ENCODE results near the gene WNT4.

DNA sequence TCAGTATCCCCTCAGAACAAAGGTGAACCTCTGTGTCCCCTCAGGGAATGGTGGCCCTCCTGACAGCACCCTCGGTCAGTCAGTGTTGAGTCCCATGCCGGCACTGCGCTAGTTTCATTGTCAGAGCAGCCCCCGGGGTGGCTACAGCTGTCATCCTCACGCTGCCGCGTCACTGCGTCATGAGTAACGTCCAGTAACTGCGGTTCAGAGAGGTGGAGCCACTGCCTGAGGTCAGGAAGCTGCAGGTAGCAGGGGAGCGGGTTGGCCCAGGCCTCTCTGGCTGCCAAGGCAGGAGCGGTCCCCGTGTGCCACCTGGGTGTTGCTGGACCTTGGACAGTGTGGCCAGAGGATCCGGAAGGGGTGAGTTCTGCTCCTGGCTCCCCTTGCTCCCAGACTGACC is 20.2 kb upstream of the WNT4 start:
- TF ChIP-seq CTCF (IDR thresholded peaks at IDR 0.05) = no peak
- TF ChIP-seq POLR2AphosphoS5 (IDR thresholded peaks at IDR 0.05) = no peak

Measured in prostate gland (tissue), 2 donors.